Prostate gland (tissue), 2 donors: ENCODE results near the gene SLC14A1.

Source experiments
- POLR2A ChIP-seq: fragments of 450-650 bp; IDR thresholded peaks from one replicate; pipeline ENCODE4 v1.6.1; 2016; ENCODE audit warnings: antibody characterized with exemption, mild to moderate bottlenecking
- POLR2AphosphoS5 ChIP-seq: sonication (generic); formaldehyde crosslinking; IDR thresholded peaks from one replicate; pipeline ENCODE4 v1.6.1; 2017; ENCODE audit warnings: antibody characterized with exemption
- TF ChIP-seq, protein P1 (sequence below), 4 experiments: fragments of 200-600 bp in 2 of 4; fragments of 450-650 bp in 2 of 4; sonication (generic) in 2 of 4; IDR thresholded peaks; 1 replicate in 3 of 4; 2 replicates in 1 of 4; pipeline ENCODE4 v1.5.1; 2016 to 2019; ENCODE audit warnings: antibody characterized with exemption in 4 of 4, mild to moderate bottlenecking in 2 of 4, moderate library complexity in 2 of 4

DNA sequence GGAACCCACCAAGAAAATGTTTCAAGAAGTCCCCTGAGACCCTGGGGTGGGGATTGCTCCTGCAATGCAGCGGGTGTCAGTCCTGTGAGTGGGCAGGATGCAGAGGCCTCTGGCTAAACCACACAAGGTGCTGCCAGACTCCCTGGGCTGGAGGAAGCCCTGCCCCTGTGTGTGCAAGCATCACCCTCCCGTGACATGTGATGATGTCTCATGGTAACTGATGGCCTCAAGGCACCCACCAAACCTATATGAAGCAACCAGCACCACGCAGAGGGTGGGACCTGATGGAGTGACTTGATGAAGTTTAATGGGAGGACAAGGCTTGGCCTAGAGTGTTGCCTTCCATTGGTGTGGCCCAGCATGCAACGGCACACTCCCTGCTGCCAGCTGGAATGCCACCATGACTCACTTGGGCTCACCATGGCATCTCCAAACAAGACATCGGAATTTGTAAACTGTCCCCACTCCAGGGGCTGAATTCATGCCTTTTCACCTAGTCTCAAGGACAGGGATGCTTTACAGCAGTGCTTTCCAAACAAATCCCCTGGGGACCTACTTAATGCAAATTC is 8.7 kb upstream of the SLC14A1 start:
- TF ChIP-seq, protein P1, sequence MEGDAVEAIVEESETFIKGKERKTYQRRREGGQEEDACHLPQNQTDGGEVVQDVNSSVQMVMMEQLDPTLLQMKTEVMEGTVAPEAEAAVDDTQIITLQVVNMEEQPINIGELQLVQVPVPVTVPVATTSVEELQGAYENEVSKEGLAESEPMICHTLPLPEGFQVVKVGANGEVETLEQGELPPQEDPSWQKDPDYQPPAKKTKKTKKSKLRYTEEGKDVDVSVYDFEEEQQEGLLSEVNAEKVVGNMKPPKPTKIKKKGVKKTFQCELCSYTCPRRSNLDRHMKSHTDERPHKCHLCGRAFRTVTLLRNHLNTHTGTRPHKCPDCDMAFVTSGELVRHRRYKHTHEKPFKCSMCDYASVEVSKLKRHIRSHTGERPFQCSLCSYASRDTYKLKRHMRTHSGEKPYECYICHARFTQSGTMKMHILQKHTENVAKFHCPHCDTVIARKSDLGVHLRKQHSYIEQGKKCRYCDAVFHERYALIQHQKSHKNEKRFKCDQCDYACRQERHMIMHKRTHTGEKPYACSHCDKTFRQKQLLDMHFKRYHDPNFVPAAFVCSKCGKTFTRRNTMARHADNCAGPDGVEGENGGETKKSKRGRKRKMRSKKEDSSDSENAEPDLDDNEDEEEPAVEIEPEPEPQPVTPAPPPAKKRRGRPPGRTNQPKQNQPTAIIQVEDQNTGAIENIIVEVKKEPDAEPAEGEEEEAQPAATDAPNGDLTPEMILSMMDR (IDR thresholded peaks at IDR 0.05): no peak
- TF ChIP-seq POLR2A (no peak), POLR2AphosphoS5 (no peak)
